Activated T-cell treated with anti-CD3 and anti-CD28 coated beads, Interleukin-2, amount 50 U/mL, for 72 hours (primary cell): ENCODE results near the gene COQ10B. TPM values are rescaled to one million over a fixed set of nuclear protein-coding genes. Genes with fewer than 3 reads are reported as not detected.

ENCODE experiments used
- ATAC-seq, 2 donors: fragments of 150-1000 bp; cut with Tn5 transposase; replicated peaks in 1 of 2; 2 replicates each; pipeline ENCODE4 v1.10.0; 2021; ENCODE audit warnings: moderate library complexity in 2 of 2, mild to moderate bottlenecking in 1 of 2
- DNase-seq, 2 donors: peaks; one replicate each; pipeline ENCODE4 v3.0.0; 2021 to 2022; ENCODE audit warnings: mixed read lengths in 1 of 2
- H3K27ac Mint-ChIP-seq: one replicate; pipeline ENCODE4 v1.8.0; 2022; ENCODE audit warnings: mild to moderate bottlenecking, moderate library complexity, mixed read lengths
- H3K27me3 Mint-ChIP-seq: one replicate; pipeline ENCODE4 v1.8.0; 2022; ENCODE audit warnings: low read depth, mixed read lengths
- H3K36me3 Mint-ChIP-seq, 2 donors: one replicate each; pipeline ENCODE4 v1.8.0; 2022; ENCODE audit warnings: mixed read lengths in 2 of 2, mild to moderate bottlenecking in 1 of 2; ENCODE audit not compliant: insufficient read depth in 2 of 2
- H3K4me1 Mint-ChIP-seq: one replicate; pipeline ENCODE4 v1.8.0; 2022; ENCODE audit warnings: low read depth, mixed read lengths
- H3K4me3 Mint-ChIP-seq, 2 donors: one replicate each; pipeline ENCODE4 v1.8.0; 2022; ENCODE audit warnings: mild to moderate bottlenecking in 2 of 2, mixed read lengths in 2 of 2, moderate library complexity in 2 of 2
- H3K9me3 Mint-ChIP-seq, 2 donors: one replicate each; pipeline ENCODE4 v1.8.0; 2022; ENCODE audit warnings: mixed read lengths in 2 of 2
- total RNA-seq, 2 donors: library from RNA; stranded (reverse); gene quantifications; one replicate each; pipeline ENCODE4 v1.2.3, GENCODE V29; 2022

COQ10B gene
- total RNA-seq, 2 donors from 2014 or later, result 24.0 to 25.6 TPM

DNA sequence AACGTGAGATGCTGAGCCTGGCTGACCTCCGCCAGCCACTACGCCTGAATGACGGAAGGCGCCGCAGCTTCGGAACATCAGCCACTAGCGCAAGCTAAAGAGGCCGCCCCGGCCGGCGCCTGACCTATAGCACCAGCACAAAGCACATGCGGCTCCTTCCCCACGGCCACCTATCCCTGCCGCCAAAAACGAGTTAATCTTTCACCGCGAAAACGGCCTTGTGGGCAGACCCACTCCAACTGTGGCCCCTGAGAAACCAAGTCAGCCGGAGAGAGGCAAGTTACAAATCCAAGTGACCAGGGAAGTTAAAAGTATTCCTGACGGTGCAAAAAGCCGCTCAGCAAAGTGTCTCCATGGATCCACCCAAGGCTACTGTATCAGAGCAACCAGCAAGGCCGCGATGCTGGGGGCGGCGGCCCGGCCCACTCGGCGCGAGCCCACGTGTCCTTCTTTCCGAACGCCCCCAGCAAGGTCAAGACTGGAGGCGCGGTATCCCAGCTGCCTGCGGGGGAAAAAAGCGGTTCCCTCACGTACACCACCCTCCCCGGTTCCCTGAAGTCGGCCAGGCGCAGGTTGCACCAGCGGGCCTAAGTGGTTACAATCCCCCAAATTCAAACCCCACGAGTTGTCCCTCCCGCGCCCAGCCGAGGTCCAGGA is 45.7 kb downstream of the COQ10B start:
- Mint-ChIP-seq H3K36me3 (peaks cover 22 to 58% of the 10 kb centered on the region in 2 donors), H3K9me3 (no peaks in the 10 kb centered on the region), H3K4me1 (peaks cover 67% of the 10 kb centered on the region), H3K4me3 (peak overlapping the region; percentile 96 to 100), H3K27me3 (no peaks in the 10 kb centered on the region), H3K27ac (peak overlapping the region; percentile 98)
- peak; percentile 73 to 75 for DNase-seq
- peak; percentile 6 to 16 for ATAC-seq

DNA sequence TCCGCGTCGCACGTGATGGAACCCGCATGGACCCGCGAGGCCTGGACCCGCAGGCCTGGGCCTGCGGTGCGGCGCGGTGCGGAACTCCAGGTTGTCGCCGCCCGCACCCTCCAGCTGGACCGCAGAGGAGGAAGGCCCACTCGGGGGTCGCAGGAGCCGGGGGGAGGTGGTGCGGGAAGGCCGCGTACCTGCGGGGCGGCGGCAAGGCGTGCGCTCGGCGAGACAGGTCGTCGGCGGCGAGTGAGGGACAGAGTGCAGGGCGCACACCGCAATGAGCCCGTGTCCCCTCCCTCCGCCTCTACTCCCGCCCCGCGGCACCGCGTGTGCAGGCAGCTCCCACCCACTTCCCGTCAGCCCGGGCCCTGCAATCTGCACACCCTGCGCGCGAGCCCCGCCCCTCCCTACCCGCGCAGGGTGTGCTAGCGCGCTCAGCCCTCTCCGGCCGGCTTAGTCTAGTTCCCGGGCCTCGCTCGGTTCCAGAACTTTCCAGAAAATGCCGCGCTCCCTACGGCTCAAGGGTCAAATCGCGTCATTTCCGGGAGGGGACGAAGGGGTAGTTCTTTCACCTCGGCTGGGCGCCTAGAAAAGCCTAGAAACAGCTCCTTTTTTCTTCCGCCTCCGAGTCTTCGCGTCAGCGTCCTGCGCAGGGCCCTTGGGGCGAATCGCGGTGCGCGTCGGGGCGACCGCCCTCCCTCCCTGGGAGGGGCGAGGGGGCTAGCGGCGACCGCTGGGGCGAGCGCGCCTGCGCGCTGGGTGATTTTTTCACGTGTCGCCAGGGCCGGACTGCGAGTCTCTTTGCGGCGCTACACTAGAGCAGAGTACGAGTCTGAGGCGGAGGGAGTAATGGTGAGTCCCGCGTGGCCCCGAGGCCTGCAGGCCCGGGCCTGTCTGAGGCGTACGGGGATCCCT is 46.5 kb downstream of the COQ10B start, which contains the start of the genes HSPD1 and HSPE1:
Gene HSPD1, minus strand, starts transcription at position 247 of the 909 bp plus-strand sequence. CDS start 992 bp downstream, outside the sequence.
Gene HSPE1, plus strand, starts transcription at position 786 of the 909 bp plus-strand sequence. Its CDS starts 58 bp downstream, at position 844.
- Mint-ChIP-seq H3K4me1 (peaks cover 70% of the 10 kb centered on the region), H3K27me3 (no peaks in the 10 kb centered on the region), H3K4me3 (peak within 1 kb of the TSS; percentile 96 to 100)

DNA sequence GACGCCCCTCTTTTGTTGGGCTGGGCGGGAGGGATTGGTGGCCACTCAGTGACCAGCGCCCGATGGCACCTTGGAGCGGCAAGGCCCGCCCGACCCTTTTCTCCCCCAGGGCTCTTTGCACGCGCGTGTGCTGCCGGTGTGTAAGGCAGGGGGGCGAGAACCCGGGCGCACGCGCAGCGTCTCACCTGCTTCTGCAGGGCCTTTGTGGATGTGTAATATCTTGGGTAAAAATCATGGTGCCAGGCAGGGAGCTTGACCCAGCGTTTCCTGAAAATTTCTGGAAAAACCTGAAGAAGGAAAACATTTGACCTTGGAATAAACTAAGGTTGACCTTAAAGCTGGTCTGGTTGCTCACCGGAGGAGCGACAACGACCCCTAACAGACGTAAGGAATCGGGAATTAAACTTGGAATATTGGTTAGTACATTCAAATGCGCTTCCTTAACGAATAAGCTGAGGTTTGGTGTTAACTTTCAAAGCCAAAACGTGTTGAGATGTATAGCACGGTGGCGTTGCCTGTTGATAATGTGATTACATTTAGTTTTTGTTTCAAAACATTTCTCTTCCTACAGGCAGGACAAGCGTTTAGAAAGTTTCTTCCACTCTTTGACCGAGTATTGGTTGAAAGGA is 47.3 kb downstream of the COQ10B start:
- peaks cover 65% of the 10 kb centered on the region for H3K4me1 Mint-ChIP-seq
- H3K9me3 Mint-ChIP-seq, result no peaks in the 10 kb centered on the region
- DNase-seq, result no peak
- H3K27ac Mint-ChIP-seq, result peak overlapping the region; percentile 99
- peak; percentile 5 to 8 for ATAC-seq
- peaks cover 15 to 50% of the 10 kb centered on the region in 2 donors for H3K36me3 Mint-ChIP-seq
- peak overlapping the region; percentile 96 to 100 for H3K4me3 Mint-ChIP-seq
- no peaks in the 10 kb centered on the region for H3K27me3 Mint-ChIP-seq

More for the DNA sequence above, 46.5 kb downstream of the COQ10B start, which contains the start of the genes HSPD1 and HSPE1:
- H3K27ac Mint-ChIP-seq, result peak within 1 kb of the TSS; percentile 99
- peaks cover 18 to 55% of the 10 kb centered on the region in 2 donors for H3K36me3 Mint-ChIP-seq
- DNase-seq (peak; percentile 98), ATAC-seq (peak; percentile 85 to 87)
- H3K9me3 Mint-ChIP-seq, result no peaks in the 10 kb centered on the region

DNA sequence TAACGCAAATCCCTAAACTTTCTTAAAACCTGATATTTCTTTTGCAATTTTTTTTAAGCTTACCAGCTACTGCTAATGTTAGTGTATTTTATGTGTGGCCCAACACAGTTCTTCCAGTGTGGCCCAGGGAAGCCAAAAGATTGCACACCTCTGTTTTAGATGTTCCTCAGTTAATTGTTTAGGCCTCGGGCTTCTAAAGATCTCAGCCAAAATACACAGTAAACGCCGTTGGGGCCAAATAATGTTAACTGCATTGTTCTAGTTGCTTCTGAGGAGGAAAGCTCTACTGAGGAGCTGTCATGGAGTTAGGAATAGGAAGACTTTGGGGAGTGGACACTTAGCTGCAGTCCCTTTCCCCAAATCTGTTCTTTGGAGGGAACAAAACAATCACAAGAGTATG is 48.8 kb downstream of the COQ10B start:
- peaks cover 15 to 38% of the 10 kb centered on the region in 2 donors for H3K36me3 Mint-ChIP-seq

DNA sequence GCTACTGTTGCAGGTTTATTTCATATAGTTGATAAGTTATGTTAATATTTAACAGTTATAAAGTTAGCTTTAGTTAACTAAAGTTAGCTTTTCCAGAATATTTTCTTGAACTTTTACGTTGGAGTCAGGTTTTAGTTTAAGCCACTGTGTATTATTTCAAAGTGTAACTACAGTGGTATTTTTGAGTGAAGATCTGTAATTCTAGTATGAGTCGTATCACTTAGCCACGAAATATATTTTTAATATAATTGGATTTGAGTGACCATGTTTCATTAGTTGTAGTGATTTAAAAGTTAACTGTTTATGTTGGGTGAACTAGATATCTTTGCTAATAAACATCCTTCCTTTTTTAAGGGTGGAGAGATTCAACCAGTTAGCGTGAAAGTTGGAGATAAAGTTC is 49.3 kb downstream of the COQ10B start:
- Mint-ChIP-seq H3K27me3 (no peaks in the 10 kb centered on the region), H3K4me3 (peak overlapping the region; percentile 96 to 100), H3K36me3 (peaks cover 14 to 33% of the 10 kb centered on the region in 2 donors), H3K4me1 (peaks cover 45% of the 10 kb centered on the region), H3K27ac (peak overlapping the region; percentile 99), H3K9me3 (no peaks in the 10 kb centered on the region)
- no peak for ATAC-seq
- no peak for DNase-seq

More for the DNA sequence above, 48.8 kb downstream of the COQ10B start:
- DNase-seq (no peak), ATAC-seq (no peak)
- peak overlapping the region; percentile 99 for H3K27ac Mint-ChIP-seq
- no peaks in the 10 kb centered on the region for H3K9me3 Mint-ChIP-seq
- peaks cover 49% of the 10 kb centered on the region for H3K4me1 Mint-ChIP-seq
- peak overlapping the region; percentile 96 to 100 for H3K4me3 Mint-ChIP-seq
- no peaks in the 10 kb centered on the region for H3K27me3 Mint-ChIP-seq

DNA sequence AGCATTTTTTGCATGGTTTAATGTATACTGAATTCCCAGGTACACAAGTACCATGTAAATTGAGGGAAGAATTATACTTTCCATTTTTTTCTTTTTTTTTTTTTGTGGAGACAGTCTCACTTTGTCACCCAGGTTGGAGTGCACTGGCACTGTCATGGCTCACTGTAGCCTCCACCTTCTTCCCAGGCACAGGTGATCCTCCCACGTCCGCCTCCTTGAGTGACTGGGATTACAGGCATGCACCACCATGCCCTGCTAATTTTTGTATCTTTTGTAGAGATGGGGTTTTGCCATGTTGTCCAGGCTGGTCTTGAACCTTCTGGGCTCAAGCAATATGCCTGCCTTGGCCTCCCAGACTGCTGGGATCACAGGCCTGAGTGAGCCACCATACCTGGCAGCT is 50.6 kb downstream of the COQ10B start:
- H3K4me3 Mint-ChIP-seq, result no peak overlapping the region

DNA sequence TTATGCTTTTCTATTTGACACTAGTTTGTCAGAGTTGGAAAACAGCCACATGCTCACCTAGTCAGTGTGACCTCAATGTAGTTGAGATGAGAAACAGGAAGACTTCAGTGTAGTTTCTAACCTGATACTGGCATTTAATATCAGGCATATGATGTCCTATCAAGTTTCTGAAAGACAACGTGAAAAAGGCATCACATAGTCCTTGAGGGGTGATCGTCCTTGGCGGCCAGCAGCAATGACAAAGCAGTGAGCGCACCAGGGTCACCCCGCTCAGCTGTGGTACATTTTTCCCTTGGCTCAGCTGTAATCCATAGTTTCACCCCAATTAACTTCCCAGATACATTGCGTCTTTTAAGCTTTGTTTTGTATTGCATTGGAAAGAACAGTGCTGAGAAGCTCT is 51.2 kb downstream of the COQ10B start:
- no peak for ATAC-seq
- H3K27me3 Mint-ChIP-seq, result no peaks in the 10 kb centered on the region
- no peak overlapping the region for H3K4me3 Mint-ChIP-seq
- H3K9me3 Mint-ChIP-seq, result no peaks in the 10 kb centered on the region
- H3K4me1 Mint-ChIP-seq, result peaks cover 38% of the 10 kb centered on the region
- H3K27ac Mint-ChIP-seq, result peak overlapping the region; percentile 73
- no peak for DNase-seq
- H3K36me3 Mint-ChIP-seq, result peaks cover 3 to 22% of the 10 kb centered on the region in 2 donors

More for the DNA sequence above, 50.6 kb downstream of the COQ10B start:
- ATAC-seq (no peak), DNase-seq (no peak)
- Mint-ChIP-seq H3K36me3 (peaks cover 5 to 22% of the 10 kb centered on the region in 2 donors), H3K9me3 (no peaks in the 10 kb centered on the region), H3K27ac (peak overlapping the region; percentile 73), H3K27me3 (no peaks in the 10 kb centered on the region), H3K4me1 (peaks cover 38% of the 10 kb centered on the region)

DNA sequence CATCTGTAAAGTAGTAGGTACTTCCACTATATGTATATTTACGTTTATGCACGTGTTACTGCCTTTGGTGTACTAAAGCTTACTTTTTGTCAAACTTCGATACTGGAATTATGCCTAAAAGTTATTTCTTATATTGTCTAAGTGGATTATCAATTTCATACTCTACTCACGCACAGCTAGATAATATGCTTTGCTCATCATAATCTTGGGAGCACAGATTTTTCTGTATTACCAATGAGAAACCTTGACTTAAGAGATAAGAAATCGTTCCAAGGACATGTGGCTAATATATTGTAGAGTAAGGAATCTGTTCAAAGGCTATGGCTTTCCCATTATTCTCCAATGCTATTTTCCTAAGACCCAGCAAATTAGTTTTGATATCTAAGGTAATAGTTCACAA is 53.3 kb downstream of the COQ10B start:
- Mint-ChIP-seq H3K9me3 (no peaks in the 10 kb centered on the region), H3K27me3 (no peaks in the 10 kb centered on the region), H3K27ac (no peak overlapping the region), H3K36me3 (peaks cover 0 to 11% of the 10 kb centered on the region in 2 donors), H3K4me3 (no peak overlapping the region), H3K4me1 (peaks cover 28% of the 10 kb centered on the region)
- ATAC-seq (no peak), DNase-seq (no peak)

DNA sequence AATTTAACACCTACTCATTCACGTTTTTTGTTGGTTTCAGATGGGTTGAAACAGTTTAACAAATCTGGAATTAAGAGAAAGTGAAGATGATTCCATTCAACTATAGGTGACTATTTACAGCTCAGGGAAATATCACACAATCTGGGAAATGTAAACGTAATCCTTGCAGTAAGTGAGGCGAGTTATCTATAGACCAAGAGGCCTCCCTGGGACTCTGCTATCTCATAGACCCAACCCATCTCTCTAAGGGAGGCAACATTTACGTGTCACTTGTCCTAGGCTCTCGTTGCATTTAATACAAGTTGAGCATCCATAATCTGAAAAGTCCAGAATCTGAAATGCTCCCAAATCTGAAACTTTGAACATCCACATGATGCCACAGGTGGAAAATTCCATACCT is 60.6 kb downstream of the COQ10B start:
- DNase-seq, result no peak
- Mint-ChIP-seq H3K4me1 (peaks cover 19% of the 10 kb centered on the region), H3K36me3 (peaks cover 3 to 4% of the 10 kb centered on the region in 2 donors), H3K27ac (no peak overlapping the region), H3K27me3 (no peaks in the 10 kb centered on the region), H3K4me3 (no peak overlapping the region), H3K9me3 (no peaks in the 10 kb centered on the region)
- ATAC-seq, result no peak

DNA sequence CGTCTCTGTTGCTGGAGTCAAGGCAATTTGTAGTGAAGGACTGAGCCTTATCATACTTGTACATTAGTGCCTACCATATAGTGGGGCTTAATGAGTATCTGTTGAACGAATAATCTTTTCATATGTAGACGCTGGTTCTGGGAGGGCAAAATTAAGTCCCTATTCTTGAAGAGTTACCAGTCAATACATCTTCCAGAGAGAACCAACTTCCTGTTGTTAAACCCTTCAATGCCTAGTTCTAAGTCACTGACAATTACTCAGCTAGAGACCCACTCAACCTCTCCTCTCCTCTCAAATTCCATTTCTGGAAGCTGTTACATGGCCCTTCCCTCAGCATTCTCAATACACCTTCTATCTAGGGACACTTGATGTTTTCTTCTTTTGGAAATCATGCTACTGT is 61.4 kb downstream of the COQ10B start:
- peaks cover 3 to 11% of the 10 kb centered on the region in 2 donors for H3K36me3 Mint-ChIP-seq
- ATAC-seq, result no peak
- DNase-seq, result no peak
- H3K4me1 Mint-ChIP-seq, result peaks cover 28% of the 10 kb centered on the region
- peak overlapping the region; percentile 94 to 95 for H3K4me3 Mint-ChIP-seq
- no peaks in the 10 kb centered on the region for H3K9me3 Mint-ChIP-seq
- H3K27ac Mint-ChIP-seq, result peak overlapping the region; percentile 98
- no peaks in the 10 kb centered on the region for H3K27me3 Mint-ChIP-seq

DNA sequence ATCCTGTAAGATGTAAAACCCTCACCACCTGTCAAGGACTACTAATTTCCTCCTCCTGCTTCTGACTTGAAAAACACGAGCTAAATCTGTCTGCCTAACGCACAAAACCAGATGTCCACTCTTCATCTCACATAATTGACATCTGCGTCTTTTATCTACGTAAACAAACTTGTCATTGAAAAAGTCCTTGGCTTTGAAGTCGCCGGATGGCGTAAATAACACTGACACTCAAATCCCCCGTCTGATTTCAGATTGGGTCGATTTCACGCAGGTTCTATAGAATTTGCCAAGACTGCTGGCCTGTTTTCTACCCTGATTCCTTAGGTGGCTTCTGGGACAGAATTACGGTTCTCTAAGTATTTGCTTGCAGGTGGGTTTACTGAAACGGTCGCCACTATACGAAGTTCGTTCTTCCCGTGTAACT is 62.0 kb downstream of the COQ10B start:
- H3K9me3 Mint-ChIP-seq, result no peaks in the 10 kb centered on the region
- peak overlapping the region; percentile 98 for H3K27ac Mint-ChIP-seq
- peaks cover 3 to 15% of the 10 kb centered on the region in 2 donors for H3K36me3 Mint-ChIP-seq
- H3K4me1 Mint-ChIP-seq, result peaks cover 32% of the 10 kb centered on the region
- ATAC-seq (peak in 1 of 2 donors; percentile 1), DNase-seq (no peak)
- peak overlapping the region; percentile 94 to 95 for H3K4me3 Mint-ChIP-seq
- H3K27me3 Mint-ChIP-seq, result no peaks in the 10 kb centered on the region

DNA sequence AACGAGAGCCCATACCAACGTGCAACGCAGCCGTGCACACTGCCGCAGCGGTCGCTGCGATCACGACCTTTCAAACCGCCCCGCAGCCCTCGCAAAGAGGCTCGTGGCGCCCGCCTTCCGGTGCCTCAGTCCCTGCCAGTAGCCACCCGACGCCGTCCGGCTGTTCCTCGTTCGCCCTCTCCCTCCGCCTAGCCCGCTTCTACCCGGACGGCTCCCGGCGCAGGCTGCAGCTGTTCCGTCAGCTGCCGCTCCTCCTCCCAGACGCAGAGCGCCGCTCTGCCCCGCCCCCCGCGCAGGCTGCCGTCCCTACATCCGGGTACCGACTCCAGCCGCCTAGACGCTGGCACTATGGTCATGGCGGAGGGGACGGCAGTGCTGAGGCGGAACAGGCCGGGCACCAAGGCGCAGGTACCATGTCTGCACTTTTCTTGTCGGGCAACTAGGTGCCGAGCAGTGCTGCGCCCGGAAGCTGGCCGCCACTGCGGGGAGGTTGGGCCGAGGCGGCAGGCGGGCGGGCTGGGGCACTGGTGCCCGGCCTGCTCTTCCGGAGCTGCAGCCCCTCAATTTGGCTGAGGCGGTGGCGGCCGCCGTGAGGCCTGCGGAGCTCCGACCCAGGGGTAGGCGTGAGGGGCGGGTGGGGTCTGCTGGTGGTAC is 62.5 kb downstream of the COQ10B start, which contains the start of gene MOB4:
Gene MOB4, plus strand, starts transcription at position 328 of the 654 bp plus-strand sequence. Its CDS starts 21 bp downstream, at position 349.
- peak; percentile 93 to 97 for ATAC-seq
- Mint-ChIP-seq H3K9me3 (peaks cover 0 to under 1% of the 10 kb centered on the region in 2 donors), H3K27me3 (no peaks in the 10 kb centered on the region), H3K4me3 (peak within 1 kb of the TSS; percentile 94 to 95), H3K27ac (peak within 1 kb of the TSS; percentile 98), H3K4me1 (peaks cover 36% of the 10 kb centered on the region), H3K36me3 (peaks cover 4 to 20% of the 10 kb centered on the region in 2 donors)
- DNase-seq, result peak; percentile 96 to 97
